AG09319 (cell line): ENCODE measurements around the gene SV2A.

Experiments used
- DNase-seq: peaks from one replicate; pipeline ENCODE4 v3.0.0-alpha.2; 2010; ENCODE audit warnings: low read depth; ENCODE audit errors: extremely low read depth
- TF ChIP-seq, protein P1 (sequence below): IDR thresholded peaks from 2 replicates; pipeline ENCODE4 v1.5.1; 2011; ENCODE audit warnings: low read depth, mild to moderate bottlenecking, inconsistent platforms, low read length, moderate library complexity

Gene SV2A

DNA sequence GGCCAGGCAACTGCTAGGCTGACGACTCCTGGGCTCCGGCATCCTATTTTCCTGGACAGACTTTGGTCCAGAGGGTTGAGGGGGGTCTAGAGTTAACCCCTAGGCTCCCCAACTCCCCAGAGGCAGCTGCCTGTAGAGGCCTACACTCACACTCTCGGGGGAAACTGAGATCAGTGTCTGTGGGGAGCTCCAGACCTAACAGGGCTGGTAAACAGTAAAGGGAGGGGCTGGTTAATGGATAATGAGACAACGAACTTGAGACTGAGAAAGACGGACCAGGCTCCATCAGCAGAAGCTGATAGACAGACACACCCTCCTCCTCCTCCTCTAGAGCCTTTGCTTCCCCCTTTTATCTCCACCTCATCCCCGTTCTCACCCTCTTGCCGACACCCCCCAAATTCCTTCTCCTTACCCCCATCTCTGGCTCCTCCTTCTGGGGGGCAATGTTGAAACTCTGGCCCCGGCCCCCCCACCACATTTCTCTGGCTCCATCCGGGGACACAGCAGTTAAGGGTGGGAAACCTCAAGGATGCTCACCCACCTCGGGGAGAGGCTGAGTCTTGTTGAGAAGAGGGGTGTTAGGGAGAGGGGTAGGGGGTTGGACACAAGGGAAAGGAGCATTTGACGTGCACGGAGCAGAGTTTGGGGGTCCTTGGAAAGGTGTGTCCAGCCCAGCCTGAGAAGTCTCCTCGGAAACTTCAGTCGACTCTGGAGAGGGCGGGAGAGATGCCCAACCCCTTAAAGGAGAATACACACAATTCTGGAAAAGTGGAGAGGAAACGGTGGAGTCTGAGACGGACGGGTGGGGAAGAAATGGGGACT lies 18.7 kb upstream of the SV2A start, which contains the start of gene MTMR11:
Gene MTMR11 (minus strand): TSS at position 710 of the 822 bp plus-strand sequence. CDS start 232 bp downstream, at position 478.
- DNase-seq, result no peak
- TF ChIP-seq, protein P1, sequence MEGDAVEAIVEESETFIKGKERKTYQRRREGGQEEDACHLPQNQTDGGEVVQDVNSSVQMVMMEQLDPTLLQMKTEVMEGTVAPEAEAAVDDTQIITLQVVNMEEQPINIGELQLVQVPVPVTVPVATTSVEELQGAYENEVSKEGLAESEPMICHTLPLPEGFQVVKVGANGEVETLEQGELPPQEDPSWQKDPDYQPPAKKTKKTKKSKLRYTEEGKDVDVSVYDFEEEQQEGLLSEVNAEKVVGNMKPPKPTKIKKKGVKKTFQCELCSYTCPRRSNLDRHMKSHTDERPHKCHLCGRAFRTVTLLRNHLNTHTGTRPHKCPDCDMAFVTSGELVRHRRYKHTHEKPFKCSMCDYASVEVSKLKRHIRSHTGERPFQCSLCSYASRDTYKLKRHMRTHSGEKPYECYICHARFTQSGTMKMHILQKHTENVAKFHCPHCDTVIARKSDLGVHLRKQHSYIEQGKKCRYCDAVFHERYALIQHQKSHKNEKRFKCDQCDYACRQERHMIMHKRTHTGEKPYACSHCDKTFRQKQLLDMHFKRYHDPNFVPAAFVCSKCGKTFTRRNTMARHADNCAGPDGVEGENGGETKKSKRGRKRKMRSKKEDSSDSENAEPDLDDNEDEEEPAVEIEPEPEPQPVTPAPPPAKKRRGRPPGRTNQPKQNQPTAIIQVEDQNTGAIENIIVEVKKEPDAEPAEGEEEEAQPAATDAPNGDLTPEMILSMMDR, result no peak

DNA sequence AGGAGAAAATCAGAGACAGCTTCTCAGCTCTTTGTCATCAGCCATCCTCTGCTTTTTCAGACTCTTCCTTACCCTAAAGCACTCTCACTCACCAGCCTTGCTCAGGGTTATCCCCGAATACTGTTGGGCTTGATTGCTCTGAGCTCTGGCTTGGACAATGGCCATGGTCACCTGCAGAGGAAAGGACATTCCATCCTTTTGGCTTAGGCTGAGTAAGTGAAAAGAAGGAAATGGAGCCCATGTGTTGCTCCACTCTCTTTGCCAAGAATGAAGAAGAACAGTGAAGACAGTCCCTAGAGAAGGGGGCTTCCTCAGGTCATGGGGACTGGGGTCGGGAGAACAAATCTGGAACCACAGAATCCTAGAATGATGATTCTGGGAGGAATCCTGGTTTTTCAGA lies 16.7 kb upstream of the SV2A start:
- DNase-seq, result no peak
- TF ChIP-seq, protein P1, result no peak

GRCh38 chr1:149933208-149933607 lies 15.6 kb upstream of the SV2A start:
- TF ChIP-seq, protein P1, result no peak
- no peak for DNase-seq

GRCh38 chr1:149932474-149932873 lies 14.8 kb upstream of the SV2A start:
- TF ChIP-seq, protein P1, result no peak
- no peak for DNase-seq

DNA sequence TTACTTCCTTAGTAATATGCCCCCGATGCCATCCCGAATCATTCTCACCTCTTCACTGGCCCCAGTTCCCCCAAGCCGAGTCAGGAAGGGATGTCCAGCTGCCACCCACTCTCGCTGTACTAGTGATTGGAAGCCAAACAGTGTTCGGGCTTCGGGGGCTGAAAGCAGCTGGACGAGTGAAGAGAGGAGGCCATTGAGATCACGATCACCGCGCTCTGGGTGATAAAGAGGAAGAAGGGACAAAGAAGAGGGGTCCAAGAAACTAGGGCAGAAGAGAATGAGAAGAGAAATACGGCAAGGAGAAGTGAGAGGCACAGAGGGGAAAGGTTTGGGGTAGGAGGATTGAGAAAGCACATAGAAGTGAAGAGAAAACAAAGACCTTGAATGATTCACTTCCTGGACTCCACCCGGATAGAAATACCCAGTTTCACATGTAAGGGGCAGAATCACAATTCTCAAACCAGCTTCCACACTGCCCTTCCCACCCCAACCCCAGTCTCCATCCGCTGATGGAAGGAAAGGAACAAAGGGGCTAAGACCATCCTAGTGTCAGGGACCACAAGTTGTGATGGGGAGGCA lies 13.7 kb upstream of the SV2A start:
- TF ChIP-seq, protein P1, result no peak
- no peak for DNase-seq

GRCh38 chr1:149929856-149930255 lies 12.2 kb upstream of the SV2A start:
- DNase-seq, result no peak
- TF ChIP-seq, protein P1, result no peak

- TF ChIP-seq, protein P1, result no peak
- no peak for DNase-seq
Observed at GRCh38 chr1:149928401-149928724, 10.7 kb upstream of the SV2A start.
